Hepatocyte (in vitro differentiated cells): ENCODE measurements around the gene TRNP1. TPM values are rescaled to one million over a fixed set of nuclear protein-coding genes. Genes with fewer than 3 reads are reported as not detected.

Experiments used
- DNase-seq: peaks from one replicate; pipeline ENCODE4 v3.0.0-alpha.2; 2016; ENCODE audit warnings: low spot score
- H2AFZ ChIP-seq: fragments of 200-600 bp; sonication (generic); 2 replicates; pipeline ENCODE4 v1.6.0; 2016; ENCODE audit warnings: antibody characterized with exemption, mild to moderate bottlenecking
- H3K27ac ChIP-seq: fragments of 200-600 bp; sonication (generic); 2 replicates; pipeline ENCODE4 v1.5.1; 2016; ENCODE audit warnings: mild to moderate bottlenecking
- H3K27me3 ChIP-seq: fragments of 200-600 bp; sonication (generic); 2 replicates; pipeline ENCODE4 v1.6.1; 2016
- H3K36me3 ChIP-seq: fragments of 200-600 bp; sonication (generic); replicated peaks from 2 replicates; pipeline ENCODE4 v1.5.1; 2016; ENCODE audit warnings: low read depth; ENCODE audit not compliant: insufficient read depth
- H3K4me1 ChIP-seq: fragments of 200-600 bp; sonication (generic); 2 replicates; pipeline ENCODE4 v1.5.1; 2016; ENCODE audit warnings: mild to moderate bottlenecking, moderate library complexity; ENCODE audit not compliant: insufficient read depth
- H3K4me2 ChIP-seq: fragments of 200-600 bp; sonication (generic); 2 replicates; pipeline ENCODE4 v1.6.0; 2016
- H3K4me3 ChIP-seq: fragments of 200-600 bp; sonication (generic); 2 replicates; pipeline ENCODE4 v1.5.1; 2016; ENCODE audit warnings: mild to moderate bottlenecking
- H3K79me2 ChIP-seq: fragments of 200-600 bp; sonication (generic); 2 replicates; pipeline ENCODE4 v1.6.0; 2017; ENCODE audit warnings: mild to moderate bottlenecking
- H3K9me2 ChIP-seq: fragments of 200-600 bp; sonication (generic); replicated peaks from 2 replicates; pipeline ENCODE4 v1.6.0; 2017; ENCODE audit warnings: mild to moderate bottlenecking; ENCODE audit not compliant: insufficient read depth
- H3K9me3 ChIP-seq: fragments of 200-600 bp; sonication (generic); 2 replicates; pipeline ENCODE4 v1.5.1; 2016; ENCODE audit warnings: low read depth, mild to moderate bottlenecking
- H4K20me1 ChIP-seq: fragments of 200-600 bp; sonication (generic); 2 replicates; pipeline ENCODE4 v1.6.0; 2016; ENCODE audit warnings: mild to moderate bottlenecking; ENCODE audit not compliant: insufficient read depth, poor library complexity, severe bottlenecking
- CTCF ChIP-seq: fragments of 200-600 bp; sonication (generic); IDR thresholded peaks from 2 replicates; pipeline ENCODE4 v1.5.1; 2016; ENCODE audit warnings: antibody characterized with exemption, mild to moderate bottlenecking; ENCODE audit not compliant: poor library complexity
- EZH2 ChIP-seq: fragments of 200-600 bp; sonication (generic); IDR thresholded peaks from 2 replicates; pipeline ENCODE4 v1.6.1; 2016; ENCODE audit warnings: antibody characterized with exemption, mild to moderate bottlenecking, borderline replicate concordance
- EZH2phosphoT487 ChIP-seq: fragments of 200-600 bp; sonication (generic); IDR thresholded peaks from one replicate; pipeline ENCODE4 v1.6.1; 2018; ENCODE audit warnings: antibody characterized with exemption, mild to moderate bottlenecking, low read depth, moderate library complexity; ENCODE audit not compliant: unreplicated experiment, severe bottlenecking
- WGBS: methylation state at CpG from one replicate; pipeline ENCODE4 v1.1.6; 2016; ENCODE audit warnings: low lambda C conversion rate; ENCODE audit errors: missing lambda C conversion rate; 5-methylcytosine and 5-hydroxymethylcytosine counted together
- polyA plus RNA-seq: library from polyadenylated mRNA; unstranded; fragments of >200 nt; fragmentation: Nextera tagmentation; extraction: Ambion mirVana; gene quantifications from 2 replicates; pipeline ENCODE4 v1.2.1, GENCODE V29; 2016
- total RNA-seq: library from RNA; depleted of rRNA; stranded (reverse); fragments of >200 nt; gene quantifications from 2 replicates; pipeline ENCODE4 v1.2.3, GENCODE V29; 2014

Gene TRNP1
- total and polyA plus RNA-seq, 2 experiments from 2014 or later = 67.4 to 137 TPM

GRCh38 chr1:27035344-27035743 is 41.9 kb downstream of the TRNP1 start:
- Histone ChIP-seq H3K9me2 (no peaks in the 10 kb centered on the region), H3K27ac (no peak overlapping the region), H3K9me3 (no peaks in the 10 kb centered on the region), H3K36me3 (no peaks in the 10 kb centered on the region), H3K4me3 (no peak overlapping the region), H4K20me1 (no peaks in the 10 kb centered on the region), H3K27me3 (no peaks in the 10 kb centered on the region), H2AFZ (no peak overlapping the region), H3K4me2 (no peak overlapping the region), H3K79me2 (no peaks in the 10 kb centered on the region), H3K4me1 (peaks cover 15% of the 10 kb centered on the region)
- no peak for DNase-seq
- no peak for TF ChIP-seq CTCF
- TF ChIP-seq EZH2 = no peak
- no peak for TF ChIP-seq EZH2phosphoT487
- 91% methylated on average over 4 of the region's 4 CpGs for WGBS

- H4K20me1 ChIP-seq = no peaks in the 10 kb centered on the region
- H3K4me3 ChIP-seq = no peak overlapping the region
- TF ChIP-seq EZH2phosphoT487 = no peak
- TF ChIP-seq EZH2 = no peak
- no peak for TF ChIP-seq CTCF
- no peaks in the 10 kb centered on the region for H3K36me3 ChIP-seq
- H3K27me3 ChIP-seq = no peaks in the 10 kb centered on the region
- H3K9me3 ChIP-seq = no peaks in the 10 kb centered on the region
- no peak for DNase-seq
- no peak overlapping the region for H3K27ac ChIP-seq
- H3K9me2 ChIP-seq = no peaks in the 10 kb centered on the region
- peaks cover 9% of the 10 kb centered on the region for H3K4me1 ChIP-seq
- H3K4me2 ChIP-seq = no peak overlapping the region
- 95% methylated on average over 1 of the region's 1 CpG for WGBS
- H2AFZ ChIP-seq = no peak overlapping the region
- H3K79me2 ChIP-seq = no peaks in the 10 kb centered on the region
Observed at GRCh38 chr1:27036718-27037117, 43.2 kb downstream of the TRNP1 start.

- Histone ChIP-seq H3K27ac (no peak overlapping the region), H4K20me1 (no peaks in the 10 kb centered on the region), H3K4me2 (no peak overlapping the region), H2AFZ (no peak overlapping the region), H3K4me3 (no peak overlapping the region), H3K79me2 (no peaks in the 10 kb centered on the region), H3K9me2 (no peaks in the 10 kb centered on the region), H3K9me3 (no peaks in the 10 kb centered on the region), H3K4me1 (peaks cover 9% of the 10 kb centered on the region), H3K36me3 (no peaks in the 10 kb centered on the region), H3K27me3 (no peaks in the 10 kb centered on the region)
- no peak for DNase-seq
- 65% methylated on average over 10 of the region's 10 CpGs for WGBS
- no peak for TF ChIP-seq EZH2
- no peak for TF ChIP-seq CTCF
- no peak for TF ChIP-seq EZH2phosphoT487
Observed at GRCh38 chr1:27037518-27037917, 44.0 kb downstream of the TRNP1 start.

- TF ChIP-seq EZH2phosphoT487 (no peak), EZH2 (no peak), CTCF (no peak)
- DNase-seq = no peak
- H3K9me3 ChIP-seq = no peaks in the 10 kb centered on the region
- peaks cover 8% of the 10 kb centered on the region for H3K4me1 ChIP-seq
- H3K27me3 ChIP-seq = no peaks in the 10 kb centered on the region
- H4K20me1 ChIP-seq = no peaks in the 10 kb centered on the region
- no peak overlapping the region for H2AFZ ChIP-seq
- no peaks in the 10 kb centered on the region for H3K79me2 ChIP-seq
- no peaks in the 10 kb centered on the region for H3K9me2 ChIP-seq
- 84% methylated on average over 7 of the region's 7 CpGs for WGBS
- H3K4me2 ChIP-seq = no peak overlapping the region
- no peak overlapping the region for H3K27ac ChIP-seq
- H3K36me3 ChIP-seq = no peaks in the 10 kb centered on the region
- no peak overlapping the region for H3K4me3 ChIP-seq
Observed at GRCh38 chr1:27038020-27038419, 44.5 kb downstream of the TRNP1 start.
